HG02885 (cell line): ENCODE measurements around the gene TIMM22.

ENCODE experiments used
- ATAC-seq: cut with Tn5 transposase; IDR thresholded peaks from one replicate; pipeline ENCODE4 v1.9.1; 2021; ENCODE audit warnings: mild to moderate bottlenecking; ENCODE audit not compliant: unreplicated experiment, poor library complexity

TIMM22 gene

DNA sequence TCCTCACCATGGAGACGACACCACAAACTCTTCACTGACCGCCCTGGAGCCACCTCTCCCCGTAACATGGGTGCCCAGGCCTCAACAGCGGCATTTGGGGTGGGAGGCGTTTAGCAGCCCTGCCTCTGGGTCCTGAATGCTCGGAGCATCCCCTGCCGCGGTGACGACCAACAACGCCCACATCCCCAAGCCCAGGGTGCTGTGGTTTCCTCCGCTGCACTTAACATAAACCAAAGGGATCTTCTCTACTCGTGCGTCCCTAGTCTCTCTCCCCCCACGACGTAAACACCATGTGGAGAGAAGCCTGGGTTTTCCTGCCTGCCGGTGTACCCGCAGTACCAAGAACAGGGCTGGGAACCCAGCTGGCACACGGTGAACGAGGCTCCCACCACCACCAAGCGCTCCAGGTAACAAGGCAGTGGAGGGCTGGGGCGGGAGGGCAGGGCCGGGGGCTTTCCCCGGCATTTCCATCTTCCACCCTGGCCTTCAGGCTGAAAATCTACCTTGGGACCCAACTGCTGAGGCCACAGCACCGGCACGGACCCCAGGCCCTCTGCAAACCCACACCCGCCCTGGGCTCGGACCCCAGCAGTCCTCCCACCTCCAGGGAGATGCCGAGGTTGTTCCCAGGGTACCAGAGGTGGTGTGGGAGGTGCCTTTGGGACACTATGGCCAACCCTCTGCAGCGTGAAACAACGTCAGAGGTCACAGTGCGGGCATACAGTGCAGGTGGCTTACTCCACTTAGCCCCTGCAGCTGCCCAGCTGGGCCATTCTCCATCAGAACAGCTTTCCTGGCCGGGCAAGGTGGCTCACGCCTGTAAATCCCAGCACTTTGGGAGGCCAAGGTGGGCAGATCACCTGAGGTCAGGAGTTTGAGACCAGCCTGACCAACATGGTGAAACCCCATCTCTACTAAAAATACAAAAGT, 54.3 kb downstream of the TIMM22 start:
- no peak for ATAC-seq
